SK-N-SH (cell line): ENCODE measurements around the gene XRCC6. TPM values are rescaled to one million over a fixed set of nuclear protein-coding genes. Genes with fewer than 3 reads are reported as not detected.

Experiments used
- CTCF ChIA-PET: fragments of 300-600, 350-600 bp; formaldehyde crosslinking; extraction: SDS; loops from one replicate; lab custom pipeline; 2021; lab: Yijun Ruan, JAX
- POLR2A ChIA-PET: fragments of 350-600 bp; sonication (Branson Sonifier 250); formaldehyde crosslinking; extraction: SDS; loops from one replicate; lab custom pipeline; 2020; ENCODE audit warnings: antibody characterized with exemption, inconsistent platforms; lab: Yijun Ruan, JAX
- DNase-seq: peaks from one replicate; pipeline ENCODE4 v3.0.0; 2012
- H2AFZ ChIP-seq: fragments of 200-600 bp; sonication (generic); 2 replicates; pipeline ENCODE4 v1.8.1; 2016; ENCODE audit warnings: antibody characterized with exemption, mild to moderate bottlenecking, low read depth
- H3F3A ChIP-seq: fragments of 200-600 bp; sonication (generic); replicated peaks from 2 replicates; pipeline ENCODE3; 2016; ENCODE audit warnings: antibody characterized with exemption, mild to moderate bottlenecking; ENCODE audit not compliant: insufficient read depth
- H3K27ac ChIP-seq, 2 experiments: fragments of 200-500 bp in 1 of 2; fragments of 200-600 bp in 1 of 2; sonication (Bioruptor generic) in 1 of 2; sonication (generic), shearing (Covaris generic) in 1 of 2; 2 replicates each; pipeline versions ENCODE4 v1.5.1 to v1.6.1; 2014 to 2016; ENCODE audit warnings: low read depth in 2 of 2, inconsistent platforms in 1 of 2, low read length in 1 of 2, mild to moderate bottlenecking in 1 of 2, mixed read lengths in 1 of 2
- H3K27me3 ChIP-seq: fragments of 200-600 bp; sonication (generic), shearing (Covaris generic); 2 replicates; pipeline ENCODE4 v1.6.1; 2016; ENCODE audit warnings: mixed run types; ENCODE audit not compliant: insufficient read depth
- H3K36me3 ChIP-seq, 2 experiments: fragments of 200-500 bp in 1 of 2; fragments of 200-600 bp in 1 of 2; sonication (Bioruptor generic) in 1 of 2; sonication (generic) in 1 of 2; replicated peaks in 1 of 2; 2 replicates each; pipeline versions ENCODE3 to v1.5.1; 2014 to 2016; ENCODE audit warnings: low read length in 1 of 2, mild to moderate bottlenecking in 1 of 2; ENCODE audit not compliant: insufficient read depth in 2 of 2, control insufficient read depth in 1 of 2
- H3K4me1 ChIP-seq, 2 experiments: fragments of 200-500 bp in 1 of 2; fragments of 200-600 bp in 1 of 2; sonication (Bioruptor generic) in 1 of 2; sonication (generic), shearing (Covaris generic) in 1 of 2; 2 replicates each; pipeline versions ENCODE4 v1.5.1 to v1.6.1; 2014 to 2016; ENCODE audit warnings: low read depth in 1 of 2, low read length in 1 of 2, mixed run types in 1 of 2; ENCODE audit not compliant: insufficient read depth in 2 of 2, control insufficient read depth in 1 of 2
- H3K4me2 ChIP-seq: fragments of 200-600 bp; sonication (generic), shearing (Covaris generic); 2 replicates; pipeline ENCODE4 v1.6.1; 2017; ENCODE audit warnings: mixed run types
- H3K4me3 ChIP-seq, 2 experiments: fragments of 200-500 bp in 1 of 2; fragments of 200-600 bp in 1 of 2; sonication (Bioruptor generic) in 1 of 2; sonication (generic), shearing (Covaris generic) in 1 of 2; 2 replicates each; pipeline versions ENCODE4 v1.5.1 to v1.8.1; 2014 to 2016; ENCODE audit warnings: low read depth in 2 of 2, inconsistent platforms in 1 of 2, low read length in 1 of 2, mild to moderate bottlenecking in 1 of 2, mixed read lengths in 1 of 2, moderate library complexity in 1 of 2
- H3K79me2 ChIP-seq: fragments of 200-600 bp; sonication (generic); 2 replicates; pipeline ENCODE4 v1.8.1; 2017; ENCODE audit warnings: mild to moderate bottlenecking; ENCODE audit not compliant: insufficient read depth
- H3K9ac ChIP-seq: fragments of 200-600 bp; sonication (generic); 2 replicates; pipeline ENCODE4 v1.6.1; 2017; ENCODE audit warnings: mixed run types
- H3K9me2 ChIP-seq: fragments of 200-600 bp; sonication (generic); 2 replicates; pipeline ENCODE4 v1.6.1; 2017; ENCODE audit warnings: mixed run types
- H3K9me3 ChIP-seq: fragments of 200-600 bp; sonication (generic); 2 replicates; pipeline ENCODE4 v1.6.1; 2017; ENCODE audit warnings: mixed run types, mild to moderate bottlenecking, moderate library complexity
- H4K20me1 ChIP-seq: fragments of 200-600 bp; sonication (generic); 2 replicates; pipeline ENCODE4 v1.6.1; 2017; ENCODE audit warnings: mild to moderate bottlenecking, mixed run types; ENCODE audit not compliant: insufficient read depth
- CHD2 ChIP-seq: fragments of 150-350 bp; IDR thresholded peaks from 2 replicates; pipeline ENCODE4 v1.6.1; 2018; ENCODE audit warnings: low read length; ENCODE audit not compliant: partially characterized antibody
- EP300 ChIP-seq, 2 experiments: IDR thresholded peaks; 2 replicates each; pipeline versions ENCODE4 v1.4.0 to v1.6.1; 2012; ENCODE audit warnings: borderline replicate concordance in 1 of 2, low read depth in 1 of 2, low read length in 1 of 2
- FOSL2 ChIP-seq: IDR thresholded peaks from 2 replicates; pipeline ENCODE4 v1.4.0; 2012; ENCODE audit warnings: low read depth, mild to moderate bottlenecking, moderate library complexity, borderline replicate concordance
- FOXM1 ChIP-seq: IDR thresholded peaks from 2 replicates; pipeline ENCODE4 v1.4.0; 2012; ENCODE audit warnings: low read depth, mild to moderate bottlenecking
- GABPA ChIP-seq: IDR thresholded peaks from 2 replicates; pipeline ENCODE4 v1.4.0; 2012; ENCODE audit warnings: low read depth, mild to moderate bottlenecking
- GATA2 ChIP-seq: sonication (generic); formaldehyde crosslinking; IDR thresholded peaks from 2 replicates; pipeline ENCODE4 v1.5.0; 2020; ENCODE audit warnings: mild to moderate bottlenecking, missing genetic modification reagents
- JUND ChIP-seq: IDR thresholded peaks from 2 replicates; pipeline ENCODE4 v1.4.0; 2012
- MXI1 ChIP-seq: IDR thresholded peaks from 2 replicates; pipeline ENCODE4 v1.6.1; 2012; ENCODE audit warnings: mild to moderate bottlenecking, low read depth, low read length, improper control_type of control experiment
- PBX3 ChIP-seq: IDR thresholded peaks from 2 replicates; pipeline ENCODE4; 2012
- POLR2AphosphoS5 ChIP-seq: IDR thresholded peaks from 2 replicates; pipeline ENCODE4 v1.6.1; 2012; ENCODE audit warnings: low read depth, low read length
- RCOR1 ChIP-seq: fragments of 150-350 bp; IDR thresholded peaks from 2 replicates; pipeline ENCODE4 v1.6.1; 2017; ENCODE audit warnings: antibody characterized with exemption, low read length
- RXRA ChIP-seq: IDR thresholded peaks from 2 replicates; pipeline ENCODE4 v1.4.0; 2012; ENCODE audit warnings: low read depth, mild to moderate bottlenecking, borderline replicate concordance
- TAF1 ChIP-seq: IDR thresholded peaks from 2 replicates; pipeline ENCODE4 v1.6.1; 2012; ENCODE audit warnings: low read depth, mild to moderate bottlenecking, low read length, moderate library complexity, borderline replicate concordance
- USF1 ChIP-seq: IDR thresholded peaks from 2 replicates; pipeline ENCODE4 v1.4.0; 2012; ENCODE audit warnings: low read depth, borderline replicate concordance
- USF2 ChIP-seq: fragments of 150-350 bp; IDR thresholded peaks from 2 replicates; pipeline ENCODE4 v1.6.1; 2017; ENCODE audit warnings: antibody characterized with exemption, low read length, low read depth, borderline replicate concordance
- YY1 ChIP-seq: IDR thresholded peaks from 2 replicates; pipeline ENCODE4 v1.4.0; 2012; ENCODE audit warnings: low read depth, mild to moderate bottlenecking
- WGBS: methylation state at CpG from one replicate; pipeline ENCODE4 v1.1.6; 2017; ENCODE audit warnings: low lambda C conversion rate; 5-methylcytosine and 5-hydroxymethylcytosine counted together
- polyA plus RNA-seq, 3 experiments: library from polyadenylated mRNA; depleted of rRNA; stranded (reverse); fragments of >200 nt; gene quantifications; 2 replicates each; pipeline ENCODE4 v1.2.3, GENCODE V29; 2012

The XRCC6 gene
- polyA plus RNA-seq, 1 of the 3 experiments (the other 2 are of a cell fraction), result 78.1 TPM

- peaks cover 46% of the 10 kb centered on the region for H3K79me2 ChIP-seq
- H3K4me1 ChIP-seq, result no peaks in the 10 kb centered on the region
- CTCF ChIA-PET, result no interaction called here
- peaks cover 2% of the 10 kb centered on the region for H3F3A ChIP-seq
- no peak overlapping the region for H3K4me2 ChIP-seq
- no peaks in the 10 kb centered on the region for H4K20me1 ChIP-seq
- POLR2A ChIA-PET, result no interaction called here
- H3K9me3 ChIP-seq, result no peaks in the 10 kb centered on the region
- H2AFZ ChIP-seq, result no peak overlapping the region
- no peak for DNase-seq
- TF ChIP-seq POLR2AphosphoS5 (no peak), USF1 (no peak), CHD2 (no peak), GATA2 (CRISPR knock-in tag) (no peak), YY1 (no peak)
- peaks cover 0 to 12% of the 10 kb centered on the region in 2 experiments for H3K36me3 ChIP-seq
- H3K9me2 ChIP-seq, result no peaks in the 10 kb centered on the region
- H3K27me3 ChIP-seq, result no peaks in the 10 kb centered on the region
- 89% methylated on average over 6 of the region's 6 CpGs for WGBS
- H3K9ac ChIP-seq, result no peak overlapping the region
- no peak overlapping the region for H3K4me3 ChIP-seq
- peak overlapping the region in 1 of 2 experiments; percentile 15; a peak in 1 of 4 replicates for H3K27ac ChIP-seq
Observed at GRCh38 chr22:41642331-41643110, 21.4 kb downstream of the XRCC6 start.

GRCh38 chr22:41647771-41648170, 26.7 kb downstream of the XRCC6 start:
- Histone ChIP-seq H3K4me2 (no peak overlapping the region), H3K4me1 (no peaks in the 10 kb centered on the region), H3K4me3 (no peak overlapping the region), H3K9me2 (no peaks in the 10 kb centered on the region), H4K20me1 (no peaks in the 10 kb centered on the region), H3K36me3 (peaks cover 9 to 10% of the 10 kb centered on the region in 2 experiments), H3K27ac (peak overlapping the region in 1 of 2 experiments; percentile 35; a peak in 1 of 4 replicates), H3K27me3 (no peaks in the 10 kb centered on the region), H3K79me2 (peaks cover 15% of the 10 kb centered on the region; the same call in 1 of the 2 replicates), H2AFZ (no peak overlapping the region), H3K9ac (no peak overlapping the region), H3F3A (peaks cover 4% of the 10 kb centered on the region), H3K9me3 (no peaks in the 10 kb centered on the region)
- ChIA-PET CTCF (no interaction called here), POLR2A (no interaction called here)
- 81% methylated on average over 3 of the region's 3 CpGs for WGBS
- TF ChIP-seq EP300 (IDR thresholded peaks at IDR 0.05; ENCODE audit: borderline replicate concordance in 1 of 2, low read depth in 1 of 2, low read length in 1 of 2), result no peak
- TF ChIP-seq MXI1, result no peak
- no peak for TF ChIP-seq JUND
- TF ChIP-seq GATA2 (CRISPR knock-in tag), result no peak
- TF ChIP-seq USF1, result no peak
- no peak for TF ChIP-seq GABPA
- no peak for TF ChIP-seq RXRA
- TF ChIP-seq RCOR1, result no peak
- no peak for TF ChIP-seq FOXM1
- TF ChIP-seq USF2, result no peak
- TF ChIP-seq TAF1, result no peak
- TF ChIP-seq POLR2AphosphoS5, result no peak
- no peak for TF ChIP-seq PBX3
- TF ChIP-seq FOSL2, result no peak
- no peak for TF ChIP-seq YY1
- DNase-seq, result no peak
